Lower leg skin (tissue), 3 donors: Measurements from ENCODE around the gene RCAN2.

Experiments used
- CTCF ChIP-seq, 3 donors: fragments of 450-650 bp; IDR thresholded peaks; one replicate each; pipeline ENCODE4 v1.5.1; 2016; ENCODE audit warnings: antibody characterized with exemption in 3 of 3, mild to moderate bottlenecking in 3 of 3, moderate library complexity in 2 of 3
- POLR2A ChIP-seq, 2 donors: fragments of 450-650 bp; IDR thresholded peaks; one replicate each; pipeline ENCODE4 v1.6.1; 2016 to 2017; ENCODE audit warnings: antibody characterized with exemption in 2 of 2, mild to moderate bottlenecking in 1 of 2, moderate library complexity in 1 of 2

- TF ChIP-seq CTCF (IDR thresholded peaks at IDR 0.05) (no peak), POLR2A (IDR thresholded peaks at IDR 0.05) (no peak)
Measured at GRCh38 chr6:46454691-46455090, 36.6 kb downstream of the RCAN2 start.
